Glomerular visceral epithelial cell (primary cell): Measurements from ENCODE around the gene OR2L3.
"Not testable (repeated sequence)": the region's sequence is repeated elsewhere in the genome, so short reads cannot be mapped to it uniquely, and the experiment has no call there.

Source experiments
- DNase-seq: peaks from one replicate; pipeline ENCODE4 v3.0.0-alpha.2; 2016; ENCODE audit errors: extremely low spot score

The OR2L3 gene, protein sequence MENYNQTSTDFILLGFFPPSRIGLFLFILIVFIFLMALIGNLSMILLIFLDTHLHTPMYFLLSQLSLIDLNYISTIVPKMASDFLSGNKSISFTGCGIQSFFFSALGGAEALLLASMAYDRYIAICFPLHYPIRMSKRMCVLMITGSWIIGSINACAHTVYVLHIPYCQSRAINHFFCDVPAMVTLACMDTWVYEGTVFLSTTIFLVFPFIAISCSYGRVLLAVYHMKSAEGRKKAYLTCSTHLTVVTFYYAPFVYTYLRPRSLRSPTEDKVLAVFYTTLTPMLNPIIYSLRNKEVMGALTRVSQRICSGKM

DNA sequence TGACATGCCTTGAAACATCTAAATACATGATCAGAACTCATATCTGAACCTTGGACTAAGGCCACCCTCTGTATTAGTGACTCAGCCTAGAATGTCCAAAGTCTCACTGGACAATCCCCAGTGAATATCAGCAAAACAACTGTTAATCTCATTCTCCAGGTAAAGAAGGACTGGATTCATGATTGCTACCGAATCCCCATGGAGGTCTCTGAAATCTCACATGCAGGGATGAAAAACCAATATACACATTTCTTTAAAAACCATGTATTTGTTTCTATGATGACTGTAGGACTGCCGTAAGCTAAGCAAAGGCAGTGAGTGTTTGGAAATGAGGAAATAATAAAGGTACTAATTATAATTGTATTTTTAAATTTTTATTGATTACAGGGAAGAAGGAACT, at the start of gene OR2L3:
OR2L3 (plus strand) TSS at position 301 of the 400 bp plus-strand sequence. CDS start 13,846 bp downstream, outside the sequence.
- DNase-seq: no peak

DNA sequence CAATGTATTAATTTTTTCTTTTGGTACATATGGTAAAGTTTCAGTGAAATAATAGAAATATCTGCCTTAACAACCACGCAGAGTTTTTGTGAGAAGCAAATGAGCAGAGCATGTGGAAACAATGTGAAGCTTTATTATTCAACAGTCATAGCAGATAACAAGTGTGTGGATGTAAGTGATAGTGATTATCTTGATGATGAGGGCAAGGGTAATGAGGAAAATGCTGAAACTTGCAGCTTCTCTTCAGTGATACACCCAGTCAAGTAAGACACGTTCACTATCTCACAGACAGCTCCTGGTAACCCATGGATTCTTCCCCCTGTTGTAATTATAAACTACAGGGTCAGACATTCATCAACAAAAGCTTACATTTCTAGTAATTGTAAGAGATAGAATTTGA, 47.8 kb upstream of the OR2L3 start:
- no peak for DNase-seq

DNA sequence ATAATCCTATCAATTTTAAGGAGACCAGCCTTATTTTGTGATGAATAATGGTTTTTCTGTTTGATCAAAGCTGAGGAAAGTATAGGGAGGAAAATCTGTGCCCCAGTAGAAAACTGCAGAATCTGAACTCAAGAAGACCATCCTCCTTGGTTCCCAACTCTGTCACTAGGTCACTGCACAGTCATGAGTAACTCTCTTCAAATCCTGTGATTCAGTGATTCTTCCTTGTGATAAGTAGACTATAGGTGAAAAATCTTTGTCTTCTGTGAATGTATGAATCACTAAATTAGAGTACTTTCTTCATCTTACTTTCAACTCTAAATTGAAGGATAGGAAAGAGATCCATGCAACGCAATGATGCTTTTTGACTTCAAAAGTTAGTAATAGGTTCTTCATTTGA, 46.5 kb upstream of the OR2L3 start:
- DNase-seq: no peak

DNA sequence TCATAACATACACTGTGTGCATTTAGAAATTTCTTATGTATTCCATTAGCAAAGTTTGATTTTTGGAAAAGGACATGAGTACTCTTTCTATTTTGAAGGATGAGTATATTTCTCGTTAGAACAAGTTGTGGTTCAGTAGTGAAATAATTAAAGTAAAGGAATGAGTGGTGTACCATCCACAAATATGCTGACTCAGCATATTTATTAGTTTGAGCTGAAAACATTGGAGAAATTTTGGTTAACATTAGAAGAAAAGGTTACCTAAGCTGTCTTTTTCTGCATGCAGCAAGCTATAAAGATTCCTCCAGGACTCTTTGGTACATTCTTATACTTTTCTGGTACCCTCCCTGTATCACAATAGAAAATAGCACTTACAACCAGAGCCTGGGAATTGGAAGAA, 38.9 kb upstream of the OR2L3 start:
- DNase-seq: no peak

DNA sequence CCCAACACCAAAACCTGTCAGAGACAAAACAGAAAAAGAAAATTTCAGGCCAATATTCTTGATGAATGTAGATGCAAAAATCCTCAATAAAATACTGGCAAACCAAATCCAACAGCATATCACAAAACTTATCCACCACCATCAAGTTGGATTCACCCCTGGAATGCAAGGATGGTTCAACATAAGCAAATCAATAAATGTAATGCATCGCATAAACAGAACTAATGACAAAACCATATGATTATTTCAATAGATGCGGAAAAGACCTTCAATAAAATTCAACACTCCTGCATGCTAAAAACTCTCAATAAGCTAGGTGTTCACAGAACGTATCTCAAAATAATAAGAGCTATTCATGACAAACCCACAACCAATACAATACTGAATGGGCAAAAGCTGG, 37.0 kb upstream of the OR2L3 start:
- DNase-seq: no peak

DNA sequence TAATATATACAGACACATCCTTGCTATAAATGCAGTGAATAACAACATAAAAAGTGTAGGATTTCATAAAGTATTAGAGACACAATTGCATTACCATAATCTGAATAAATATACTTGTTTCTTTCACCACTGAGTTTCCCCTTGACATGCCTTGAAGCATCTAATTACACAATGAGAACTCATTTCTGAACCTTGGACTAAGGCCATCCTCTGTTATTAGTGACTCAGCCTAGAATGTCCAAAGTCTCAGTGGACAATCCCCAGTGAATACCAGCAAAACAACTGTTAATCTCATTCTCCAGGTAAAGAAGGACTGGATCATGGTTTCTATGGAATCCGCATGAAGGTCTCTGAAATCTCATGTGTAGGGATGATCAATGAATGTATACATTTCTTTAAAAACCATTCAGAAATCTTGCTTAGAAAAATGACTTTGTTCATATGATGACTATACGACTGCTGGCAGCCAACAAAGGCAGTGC, 33.4 kb upstream of the OR2L3 start, which contains the start of gene OR2L5:
OR2L5 (plus strand) TSS at position 432 of the 482 bp plus-strand sequence. CDS start 8,288 bp downstream, outside the sequence.
- DNase-seq: no peak

DNA sequence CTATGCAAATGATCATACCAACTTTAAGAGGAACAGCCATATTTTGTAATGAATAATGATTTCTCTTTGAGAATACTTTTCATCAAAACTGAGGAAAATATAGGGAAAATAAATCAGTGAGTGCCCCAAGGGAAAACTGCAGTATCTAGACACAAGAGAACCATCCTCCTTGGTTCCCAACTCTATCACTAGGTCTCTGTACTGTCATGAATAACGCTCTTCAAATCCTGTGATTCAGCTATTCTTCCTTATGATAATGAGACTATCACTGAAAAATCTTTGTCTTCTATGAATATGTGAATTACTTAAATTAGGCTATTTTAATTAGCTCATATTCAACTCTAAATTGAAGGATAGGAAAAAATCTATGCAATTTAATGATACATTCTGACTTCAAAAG, 30.8 kb upstream of the OR2L3 start:
- no peak for DNase-seq

DNA sequence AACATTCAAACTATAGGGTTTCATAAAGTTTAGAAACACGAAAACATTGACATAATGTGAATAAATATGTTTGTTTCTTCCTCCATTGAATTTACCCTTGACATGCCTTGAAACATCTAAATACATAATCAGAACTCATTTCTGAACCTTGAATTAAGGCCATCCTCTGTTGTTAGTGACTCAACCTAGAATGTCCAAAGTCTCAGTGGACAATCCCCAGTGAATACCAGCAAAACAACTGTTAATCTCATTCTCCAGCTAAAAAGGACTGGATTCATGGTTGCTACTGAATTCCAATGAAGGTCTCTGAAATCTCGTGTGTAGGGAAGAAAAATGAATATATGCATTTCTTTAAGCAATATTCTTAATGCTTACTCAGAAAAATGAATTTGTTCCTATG, 16.9 kb upstream of the OR2L3 start, which contains the start of gene OR2L2:
OR2L2 (plus strand) TSS at position 301 of the 400 bp plus-strand sequence. CDS start 8,198 bp downstream, outside the sequence.
- DNase-seq: no peak

DNA sequence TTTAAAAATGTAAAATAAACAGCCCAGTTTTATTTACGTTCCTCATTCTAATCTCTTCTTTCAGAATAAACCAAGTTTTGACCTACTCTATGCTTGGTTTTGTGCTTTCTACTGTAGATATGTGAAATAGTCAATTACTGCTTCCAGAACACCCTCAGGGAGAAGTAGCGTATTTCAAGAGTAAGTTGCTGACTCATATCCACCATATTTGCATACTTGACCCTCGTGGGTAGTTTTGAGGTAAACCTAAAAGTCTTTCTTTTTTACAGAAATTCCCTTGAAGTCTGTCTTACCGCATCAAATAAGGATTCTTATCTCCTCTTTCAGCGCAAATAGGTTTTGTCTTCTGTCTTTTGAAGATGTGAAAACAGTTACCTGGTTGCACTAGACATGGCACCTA, 1.4 kb upstream of the OR2L3 start:
- DNase-seq: no peak

DNA sequence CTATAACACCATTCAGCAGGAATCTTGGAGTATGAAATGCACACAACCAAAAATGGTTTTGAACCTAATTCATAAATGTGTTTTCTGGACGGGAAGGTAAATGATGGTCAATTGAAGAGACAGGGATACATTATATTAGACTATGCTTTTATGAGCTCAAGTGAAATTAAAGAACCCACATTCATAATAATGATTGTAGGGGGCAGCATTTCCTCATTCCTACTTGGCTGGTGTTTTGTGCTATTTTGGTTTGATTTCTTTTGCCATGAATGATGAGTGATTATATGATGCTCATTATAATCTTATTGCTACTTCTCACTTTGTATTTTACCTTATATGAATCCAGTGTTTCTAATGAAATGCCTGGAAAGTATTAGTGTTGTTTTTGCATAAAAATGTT, 372 bp downstream of the OR2L3 start:
- no peak for DNase-seq

DNA sequence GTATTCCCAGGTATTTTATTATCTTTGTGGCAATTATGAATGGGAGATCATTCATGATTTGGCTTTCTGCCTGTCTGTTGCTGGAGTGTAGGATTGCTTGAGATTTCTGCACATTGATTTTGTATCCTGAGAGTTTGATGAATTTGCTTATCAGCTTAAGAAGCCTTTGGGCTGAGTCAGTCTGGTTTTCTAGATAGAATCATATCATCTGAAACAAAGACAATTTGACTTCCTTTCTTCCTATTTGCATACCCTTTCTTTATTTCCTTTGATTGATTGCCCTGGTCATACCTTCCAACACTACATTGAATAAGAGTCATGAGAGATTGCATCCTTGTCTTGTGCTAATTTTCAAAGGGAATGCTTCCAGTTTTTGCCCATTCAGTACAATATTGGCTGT, 8.0 kb downstream of the OR2L3 start:
- no peak for DNase-seq

DNA sequence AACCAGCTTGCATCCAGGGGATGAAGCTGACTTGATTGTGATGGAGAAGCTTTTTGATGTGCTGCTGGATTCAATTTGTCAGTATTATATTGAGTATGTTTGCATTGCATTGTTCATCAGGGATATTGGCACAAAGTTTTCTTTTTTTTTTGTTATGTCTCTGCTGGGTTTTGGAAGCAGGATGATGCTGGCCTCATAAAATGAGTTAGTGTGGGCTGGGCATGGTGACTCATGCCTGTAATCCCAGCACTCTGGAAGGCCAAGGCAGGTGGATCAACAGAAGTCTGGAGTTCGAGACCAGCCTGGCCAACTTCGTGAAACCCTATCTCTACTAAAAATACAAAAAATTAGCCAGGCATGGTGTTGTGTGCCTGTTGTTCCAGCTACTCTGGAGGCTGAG, 8.6 kb downstream of the OR2L3 start:
- DNase-seq: no peak

DNA sequence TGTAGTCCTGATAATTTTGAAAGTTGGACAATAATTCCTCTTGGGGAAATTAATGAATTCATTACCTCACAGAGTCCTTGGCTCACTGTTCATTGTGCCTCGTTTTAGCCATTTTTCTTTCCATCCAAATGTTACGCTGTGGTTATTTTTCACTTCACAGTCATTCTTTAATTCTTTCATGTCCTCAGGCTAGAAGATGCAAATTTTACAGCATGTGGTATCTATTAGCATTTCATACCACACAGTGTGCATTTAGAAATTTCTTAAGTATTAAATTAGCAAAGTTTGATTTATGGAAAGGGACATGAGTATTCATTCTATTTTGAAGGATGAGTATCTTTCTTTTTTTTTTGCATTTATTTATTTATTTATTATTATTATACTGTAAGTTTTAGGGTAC, 18.4 kb downstream of the OR2L3 start:
- DNase-seq: no peak

DNA sequence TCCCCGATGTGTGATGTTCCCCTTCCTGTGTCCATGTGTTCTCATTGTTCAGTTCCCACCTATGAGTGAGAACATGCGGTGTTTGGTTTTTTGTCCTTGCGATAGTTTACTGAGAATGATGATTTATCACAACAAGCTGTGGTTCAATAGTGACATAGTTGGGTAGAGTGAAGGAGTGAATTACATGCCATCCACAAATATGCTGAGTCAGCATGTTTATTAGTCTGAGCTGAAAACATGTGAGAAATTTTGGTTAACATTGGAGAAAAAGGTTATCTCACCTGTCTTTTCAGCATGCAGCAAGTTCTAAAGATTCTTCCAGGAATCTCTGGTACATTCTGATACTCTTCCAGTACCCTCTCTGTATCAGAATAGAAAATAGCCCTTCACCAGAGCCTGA, 19.0 kb downstream of the OR2L3 start:
- no peak for DNase-seq

DNA sequence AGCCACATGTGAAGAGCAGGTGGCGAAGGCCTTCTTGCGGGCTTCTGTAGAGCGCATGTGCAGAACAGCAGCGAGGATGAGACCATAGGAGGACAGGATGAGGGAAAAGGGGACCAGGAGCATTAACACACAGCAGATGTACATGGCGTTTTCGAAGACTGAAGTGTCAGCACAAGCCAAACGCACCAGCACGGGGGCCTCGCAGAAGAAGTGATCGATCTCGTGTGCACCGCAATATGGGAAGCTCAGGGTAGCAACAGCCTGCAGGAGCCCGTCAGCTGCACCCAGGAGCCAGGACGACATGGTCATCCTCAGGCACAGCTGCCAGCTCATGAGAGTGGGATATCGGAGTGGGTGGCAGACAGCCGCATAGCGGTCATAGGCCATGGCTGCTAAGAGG, 37.2 kb downstream of the OR2L3 start:
- not testable (repeated sequence) for DNase-seq

DNA sequence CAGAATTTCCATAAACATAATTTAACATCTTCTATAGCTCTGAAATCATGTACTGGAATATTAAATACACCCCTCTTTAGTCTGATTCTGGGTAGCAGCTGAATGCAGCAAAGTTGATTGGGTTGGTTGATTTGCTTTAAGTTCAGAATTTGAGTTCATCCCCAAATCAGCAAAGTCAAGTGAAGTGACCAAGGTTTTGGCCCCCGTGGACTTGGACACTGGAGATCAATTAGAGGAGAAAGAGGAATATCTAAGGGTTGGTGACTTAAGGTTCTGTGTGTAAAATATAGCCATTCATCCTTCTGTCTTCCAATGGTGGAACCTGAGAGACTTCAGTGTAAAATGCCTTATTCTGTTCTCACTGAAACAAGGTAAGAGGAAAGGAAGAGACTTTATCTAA, 48.2 kb downstream of the OR2L3 start, which contains the start of gene OR2L13:
OR2L13 (plus strand) TSS at position 301 of the 400 bp plus-strand sequence. CDS start 4,192 bp downstream, outside the sequence.
- no peak for DNase-seq

DNA sequence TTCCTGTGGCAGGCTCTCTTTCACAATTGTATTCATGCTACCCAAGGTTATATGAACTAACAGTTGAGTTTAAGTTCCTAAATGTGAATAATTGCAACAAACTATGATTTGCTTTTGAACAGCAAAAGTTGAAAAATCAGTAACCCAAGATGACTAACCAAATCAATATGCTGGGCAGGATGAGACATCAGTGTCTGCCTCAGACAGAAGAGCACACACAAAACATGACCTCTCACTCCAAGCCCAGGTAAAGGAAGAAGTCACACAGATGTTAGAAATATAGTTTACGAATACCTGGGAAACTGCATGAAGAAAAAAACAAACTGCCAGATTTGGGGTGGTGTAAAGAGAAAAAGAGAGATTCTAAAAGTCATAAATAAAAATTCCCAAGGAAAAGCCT, 51.9 kb downstream of the OR2L3 start:
- DNase-seq: no peak

DNA sequence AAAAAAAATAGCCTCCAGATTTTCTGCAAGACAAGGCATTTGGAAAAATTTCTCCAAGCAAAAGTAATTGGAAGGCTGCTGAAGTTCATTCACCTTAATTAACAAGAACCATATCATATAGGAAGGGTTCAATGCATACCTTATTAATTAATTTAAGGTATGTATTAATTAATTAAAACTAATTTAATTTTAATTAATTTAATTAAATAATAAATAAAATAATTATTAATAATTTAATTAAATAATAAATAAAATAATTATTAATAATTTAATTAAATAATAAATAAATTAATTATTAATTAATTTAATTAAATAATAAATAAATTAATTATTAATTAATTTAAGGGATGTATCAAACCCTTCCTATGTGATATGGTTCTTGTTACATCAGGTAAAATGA, 56.2 kb downstream of the OR2L3 start:
- no peak for DNase-seq

DNA sequence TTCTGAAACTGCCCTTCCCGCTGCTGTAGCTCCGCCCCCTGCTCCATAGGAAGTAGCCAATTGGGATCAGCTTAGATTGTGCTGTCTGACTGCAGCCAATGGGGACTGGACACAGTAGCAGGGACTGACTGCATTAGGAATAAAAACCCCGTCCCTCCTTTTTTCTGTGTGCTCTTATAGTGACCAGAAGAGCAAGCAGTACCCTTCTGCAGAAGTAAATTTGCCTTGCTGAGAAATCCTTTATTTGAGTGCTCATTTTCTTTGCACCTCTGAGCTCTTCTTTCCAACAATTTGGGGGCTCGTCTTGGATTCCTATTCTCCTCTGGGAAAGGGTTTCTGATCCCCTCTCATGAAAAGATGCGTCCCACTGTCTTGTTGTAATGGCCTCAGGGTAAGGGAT, 64.5 kb downstream of the OR2L3 start:
- DNase-seq: no peak
